T-helper 2 cell treated with Interferon-gamma antibody and Interleukin-4, amounts not matched to agents 100 ng/mL and 5 ng/mL, for 36 hours (primary cell): ENCODE data around the gene MUC12. TPM values are rescaled to one million over a fixed set of nuclear protein-coding genes. Genes with fewer than 3 reads are reported as not detected.
"Not testable (repeated sequence)": the region's sequence is repeated elsewhere in the genome, so short reads cannot be mapped to it uniquely, and the experiment has no call there.

Source experiments
- intact Hi-C: fragments of 100-400 bp; cut with micrococcal nuclease; formaldehyde crosslinking; loops from one replicate; pipeline ENCODE4 v1.15.1; 2023
- total RNA-seq: library from RNA; stranded (reverse); gene quantifications from 2 replicates; pipeline ENCODE4 v1.2.3, GENCODE V29; 2022

MUC12 gene
- total RNA-seq, 1 donor from 2014 or later = 0.48 TPM

DNA sequence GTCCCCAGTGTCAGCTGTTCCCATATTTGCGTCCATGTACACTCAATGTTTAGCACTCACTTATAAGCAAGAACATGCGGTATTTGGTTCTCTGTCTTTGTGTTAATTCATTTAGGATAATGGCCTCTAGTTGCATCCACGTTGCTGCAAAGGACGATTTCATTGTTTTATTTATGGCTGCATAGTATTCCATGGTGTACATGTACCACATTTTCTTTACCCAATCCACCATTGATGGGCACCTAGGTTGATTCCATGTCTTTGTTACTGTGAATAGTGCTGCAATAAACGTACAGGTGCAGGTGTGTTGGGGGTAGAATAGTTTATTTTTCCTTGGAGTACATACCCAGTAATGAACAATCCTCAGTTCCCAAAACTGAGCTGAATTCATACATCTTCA lies 91.6 kb downstream of the MUC12 start:
- intact Hi-C loops = no loop called here

DNA sequence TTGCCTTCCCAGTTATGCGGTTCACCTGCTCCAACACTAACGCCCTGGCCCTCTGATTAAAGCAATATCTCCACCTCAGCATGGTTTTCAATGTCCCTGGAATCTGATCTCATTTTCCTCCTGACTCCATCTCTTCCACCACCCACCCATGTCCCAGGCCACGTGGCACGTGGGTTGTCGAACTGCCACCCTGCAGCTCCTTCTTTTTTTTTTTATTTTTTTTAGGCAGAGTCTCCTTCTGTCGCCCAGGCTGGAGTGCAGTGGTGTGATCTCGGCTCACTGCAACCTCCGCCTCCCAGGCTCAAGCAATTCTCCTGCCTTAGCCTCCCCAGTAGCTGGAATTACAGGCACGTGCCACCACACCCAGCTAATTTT lies 94.8 kb downstream of the MUC12 start:
- intact Hi-C loops = not testable (repeated sequence)

DNA sequence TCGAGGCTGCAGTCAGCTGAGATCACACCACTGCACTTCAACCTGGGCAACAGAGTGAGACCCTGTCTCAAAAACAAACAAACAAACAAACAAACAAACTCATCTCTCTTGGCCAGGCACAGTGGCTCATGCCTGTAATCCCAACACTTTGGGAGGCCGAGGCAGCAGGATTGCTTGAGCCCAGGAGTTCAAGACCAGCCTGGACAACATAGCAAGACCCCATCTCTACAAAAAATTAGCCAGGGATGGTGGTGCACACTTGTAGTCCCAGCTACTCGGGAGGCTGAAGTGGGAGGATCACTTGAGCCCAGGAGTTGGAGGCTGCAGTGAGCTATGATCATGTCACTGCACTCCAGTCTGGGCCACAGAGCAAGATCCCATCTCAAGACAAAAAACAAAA lies 95.8 kb downstream of the MUC12 start:
- intact Hi-C loops = not testable (repeated sequence)

DNA sequence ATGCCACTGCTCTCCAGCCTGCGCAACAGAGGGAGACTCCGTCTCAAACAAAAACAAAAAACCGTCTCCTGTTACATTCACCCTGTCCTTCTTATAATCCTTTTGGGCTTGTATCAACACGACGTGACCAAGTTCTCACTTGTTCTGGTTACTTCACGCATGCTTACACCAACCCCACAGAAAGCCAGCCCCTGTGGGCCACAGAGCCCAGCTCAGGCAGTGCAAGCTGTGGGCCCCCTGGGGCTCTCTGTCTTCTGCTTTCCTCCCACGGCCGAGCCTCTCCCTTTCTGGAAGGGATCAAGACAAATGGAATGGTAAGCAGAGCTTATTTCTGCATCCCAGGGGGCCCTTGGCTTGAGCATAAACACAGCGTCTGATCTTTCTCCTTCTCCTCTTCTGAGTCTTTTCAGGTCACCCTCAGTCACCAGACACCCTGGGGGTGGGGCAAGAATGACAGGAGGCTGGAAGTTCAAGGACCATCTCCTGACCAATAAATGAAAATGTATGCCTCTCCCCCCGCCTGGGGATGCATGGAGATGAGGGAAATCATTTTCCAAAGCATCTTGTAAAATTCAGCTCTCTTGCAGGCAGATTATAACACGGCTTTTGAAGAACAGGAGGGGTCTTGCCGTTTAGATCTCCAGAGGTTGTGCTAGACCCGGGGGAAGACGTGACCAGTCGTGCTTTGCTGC lies 96.9 kb downstream of the MUC12 start:
- intact Hi-C loops = no loop called here

DNA sequence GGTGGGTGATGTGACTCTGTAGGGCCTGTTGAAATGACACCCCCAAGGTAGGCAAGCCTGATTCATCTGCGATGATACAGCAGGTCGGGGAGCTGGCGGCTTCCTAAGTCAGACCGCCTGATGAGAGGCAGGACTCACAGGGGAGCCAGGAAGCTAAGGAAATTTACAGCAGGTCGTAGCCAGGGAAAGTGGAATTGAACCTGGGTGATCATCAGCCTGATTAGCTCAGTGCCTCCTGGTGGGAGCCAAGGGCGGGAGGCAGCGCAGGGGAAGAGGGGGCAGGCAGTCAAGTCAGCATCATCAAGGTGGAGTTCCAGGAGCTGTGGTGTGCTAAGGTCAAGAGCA lies 97.4 kb downstream of the MUC12 start:
- intact Hi-C loops = no loop called here

DNA sequence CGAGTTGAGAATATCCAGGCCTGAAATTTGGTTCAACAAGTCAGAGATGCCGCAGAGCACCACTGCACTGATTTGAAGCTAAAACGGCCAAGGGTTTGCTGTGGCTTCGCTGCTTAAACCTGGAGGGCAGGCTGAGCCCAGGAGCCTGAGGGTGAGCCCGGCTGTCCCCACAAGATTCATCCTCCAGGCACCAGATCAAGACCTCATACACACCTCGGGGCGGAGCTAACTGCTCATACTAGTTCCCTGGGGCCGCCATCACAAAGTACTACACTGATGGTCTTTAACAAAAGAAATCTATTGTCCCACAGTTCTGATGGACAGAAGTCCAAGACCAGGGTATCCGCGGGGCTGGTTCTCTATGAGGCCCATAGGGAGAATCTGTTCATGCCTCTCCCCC lies 99.0 kb downstream of the MUC12 start:
- intact Hi-C loops = no loop called here

Other genes starting within 250 kb of the MUC12 start
- not detected in 2 replicates for gene EPO, start 249.1 kb upstream of the MUC12 start, total RNA-seq
- gene ZAN, start 236.0 kb upstream of the MUC12 start, total RNA-seq = not detected in 2 replicates
- gene EPHB4, start 142.0 kb upstream of the MUC12 start, total RNA-seq = 1.5 and 1.7 TPM in 2 replicates
- 41.3 and 45.6 TPM in 2 replicates for gene SLC12A9, start 116.9 kb upstream of the MUC12 start, total RNA-seq
- gene TRIP6, start 102.2 kb upstream of the MUC12 start, total RNA-seq = 27.0 and 30.8 TPM in 2 replicates
- 247 and 258 TPM in 2 replicates for gene SRRT, start 94.5 kb upstream of the MUC12 start, total RNA-seq
- 2.9 and 3.5 TPM in 2 replicates for gene UFSP1, start 79.8 kb upstream of the MUC12 start, total RNA-seq
- gene ACHE, start 73.7 kb upstream of the MUC12 start, total RNA-seq = 0.23 TPM in 1 of 2 replicates, not detected in the other
- not detected in 2 replicates for gene MUC3A, start 20.0 kb upstream of the MUC12 start, total RNA-seq
- gene MUC17, start 50.5 kb downstream of the MUC12 start, total RNA-seq = not detected in 2 replicates
- 60.0 and 61.6 TPM in 2 replicates for gene TRIM56, start 115.9 kb downstream of the MUC12 start, total RNA-seq
- 0.14 and 0.27 TPM in 2 replicates for gene SERPINE1, start 157.5 kb downstream of the MUC12 start, total RNA-seq
- gene AP1S1, start 184.9 kb downstream of the MUC12 start, total RNA-seq = 37.3 and 41.7 TPM in 2 replicates
- gene VGF, start 196.0 kb downstream of the MUC12 start, total RNA-seq = 0.23 and 0.34 TPM in 2 replicates
- gene NAT16, start 210.7 kb downstream of the MUC12 start, total RNA-seq = not detected in 2 replicates
- not detected in 2 replicates for gene MOGAT3, start 231.5 kb downstream of the MUC12 start, total RNA-seq
- 72.4 and 78.6 TPM in 2 replicates for gene PLOD3, start 248.0 kb downstream of the MUC12 start, total RNA-seq
- gene ZNHIT1, start 248.6 kb downstream of the MUC12 start, total RNA-seq = 60.3 and 66.8 TPM in 2 replicates